Caco-2 (cell line): ENCODE data around the gene SLC19A3. TPM values are rescaled to one million over a fixed set of nuclear protein-coding genes. Genes with fewer than 3 reads are reported as not detected.
"Not testable (repeated sequence)": the region's sequence is repeated elsewhere in the genome, so short reads cannot be mapped to it uniquely, and the experiment has no call there.

Source experiments
- BruUV-seq: library from RNA; stranded (reverse); fragments of 400-500 nt; replicated peaks from 2 replicates; lab custom pipeline; 2021; lab: Mats Ljungman, UMichigan
- CTCF ChIA-PET: fragments of 300-600 bp; sonication (Branson Sonifier 250); formaldehyde crosslinking; loops from one replicate; lab custom pipeline; 2022; ENCODE audit warnings: antibody characterized with exemption; lab: Charles Lee
- POLR2A ChIA-PET: fragments of 300-600 bp; sonication (Branson Sonifier 250); formaldehyde crosslinking; loops from one replicate; lab custom pipeline; 2022; ENCODE audit warnings: antibody characterized with exemption; lab: Charles Lee
- DNase-seq, 2 experiments: peaks; one replicate each; pipeline versions ENCODE4 v3.0.0 to v3.0.0-alpha.2; 2020 to 2022
- H3K27me3 ChIP-seq: replicated peaks from 2 replicates; pipeline ENCODE4 v1.6.0; 2011; ENCODE audit warnings: low read length; ENCODE audit not compliant: control insufficient read depth, insufficient read depth
- H3K36me3 ChIP-seq: 2 replicates; pipeline ENCODE4 v1.5.1; 2011; ENCODE audit warnings: low read length; ENCODE audit not compliant: control insufficient read depth, insufficient read depth
- H3K4me1 ChIP-seq: fragments of 250-450 bp; sonication (Bioruptor Pico); 2 replicates; pipeline ENCODE4 v1.5.1; 2020; ENCODE audit warnings: mild to moderate bottlenecking
- H3K4me3 ChIP-seq: 2 replicates; pipeline ENCODE4 v1.5.1; 2011; ENCODE audit warnings: low read depth, mild to moderate bottlenecking, control low read depth, low read length
- H3K9me3 ChIP-seq: fragments of 250-450 bp; sonication (Bioruptor Pico); 2 replicates; pipeline ENCODE4 v1.5.1; 2020; ENCODE audit warnings: mild to moderate bottlenecking, moderate library complexity
- H3K27ac Mint-ChIP-seq: one replicate; pipeline ENCODE4 v1.8.0; 2022; ENCODE audit warnings: mixed read lengths; ENCODE audit not compliant: unreplicated experiment
- H3K27me3 Mint-ChIP-seq: one replicate; pipeline ENCODE4 v1.8.0; 2022; ENCODE audit warnings: mixed read lengths; ENCODE audit not compliant: insufficient read depth, unreplicated experiment
- H3K36me3 Mint-ChIP-seq: one replicate; pipeline ENCODE4 v1.8.0; 2022; ENCODE audit warnings: mild to moderate bottlenecking, mixed read lengths; ENCODE audit not compliant: insufficient read depth, unreplicated experiment
- H3K4me1 Mint-ChIP-seq: one replicate; pipeline ENCODE4 v1.8.0; 2022; ENCODE audit warnings: low read depth, mixed read lengths; ENCODE audit not compliant: unreplicated experiment
- H3K4me3 Mint-ChIP-seq: one replicate; pipeline ENCODE4 v1.8.0; 2022; ENCODE audit warnings: mild to moderate bottlenecking, moderate library complexity, mixed read lengths; ENCODE audit not compliant: unreplicated experiment
- H3K9me3 Mint-ChIP-seq: one replicate; pipeline ENCODE4 v1.8.0; 2022; ENCODE audit warnings: mixed read lengths; ENCODE audit not compliant: unreplicated experiment
- CTCF ChIP-seq, 2 experiments: fragments of 200-600 bp in 1 of 2; IDR thresholded peaks; 1 replicate in 1 of 2; 2 replicates in 1 of 2; pipeline versions ENCODE4 v1.5.1 to v1.8.0; 2011 to 2022; ENCODE audit warnings: antibody characterized with exemption in 1 of 2, control low read depth in 1 of 2, inconsistent platforms in 1 of 2, low read depth in 1 of 2, low read length in 1 of 2, mild to moderate bottlenecking in 1 of 2, moderate library complexity in 1 of 2; ENCODE audit not compliant: insufficient read depth in 1 of 2, severe bottlenecking in 1 of 2, unreplicated experiment in 1 of 2
- intact Hi-C: fragments of 100-400 bp; cut with micrococcal nuclease; formaldehyde crosslinking; loops from one replicate; pipeline ENCODE4 v1.10.0; 2022; ENCODE audit not compliant: unreplicated experiment
- total RNA-seq: library from RNA; stranded (reverse); gene quantifications from 2 replicates; pipeline ENCODE4 v1.2.3, GENCODE V29; 2022

The SLC19A3 gene
- total RNA-seq, 1 experiment from 2014 or later: 98.5 TPM

- Histone ChIP-seq H3K4me3 (no peak overlapping the region), H3K4me1 (no peaks in the 10 kb centered on the region), H3K9me3 (no peaks in the 10 kb centered on the region), H3K36me3 (no peaks in the 10 kb centered on the region), H3K27me3 (no peaks in the 10 kb centered on the region)
- no peak for TF ChIP-seq CTCF (IDR thresholded peaks at IDR 0.05; ENCODE audit: insufficient read depth in 1 of 2, low read depth in 1 of 2, low read length in 1 of 2, severe bottlenecking in 1 of 2, unreplicated experiment in 1 of 2)
- H3K36me3 Mint-ChIP-seq: peaks cover 50% of the 10 kb centered on the region
- no peak overlapping the region for H3K4me3 Mint-ChIP-seq
- no peak for DNase-seq
- peaks cover 6% of the 10 kb centered on the region for H3K4me1 Mint-ChIP-seq
- no TSS peak for BruUV-seq
- POLR2A ChIA-PET: no interaction called here
- no peaks in the 10 kb centered on the region for H3K9me3 Mint-ChIP-seq
- intact Hi-C loops: no loop called here
- no peaks in the 10 kb centered on the region for H3K27me3 Mint-ChIP-seq
- CTCF ChIA-PET: no interaction called here
- H3K27ac Mint-ChIP-seq: no peak overlapping the region
These were observed 33.6 kb downstream of the SLC19A3 start for GRCh38 chr2:227684258-227684657.

- DNase-seq: no peak
- POLR2A ChIA-PET: no interaction called here
- no peak for TF ChIP-seq CTCF (IDR thresholded peaks at IDR 0.05; ENCODE audit: insufficient read depth in 1 of 2, low read depth in 1 of 2, low read length in 1 of 2, severe bottlenecking in 1 of 2, unreplicated experiment in 1 of 2)
- no peaks in the 10 kb centered on the region for H3K27me3 ChIP-seq
- Mint-ChIP-seq H3K4me3 (no peak overlapping the region), H3K9me3 (no peaks in the 10 kb centered on the region), H3K36me3 (no peaks in the 10 kb centered on the region), H3K27ac (no peak overlapping the region), H3K27me3 (no peaks in the 10 kb centered on the region), H3K4me1 (no peaks in the 10 kb centered on the region)
- no peaks in the 10 kb centered on the region for H3K36me3 ChIP-seq
- peaks cover 4% of the 10 kb centered on the region; the same call in 1 of the 2 replicates for H3K4me1 ChIP-seq
- no peaks in the 10 kb centered on the region for H3K9me3 ChIP-seq
- BruUV-seq: no TSS peak
- H3K4me3 ChIP-seq: no peak overlapping the region
- intact Hi-C loops: no loop called here
- CTCF ChIA-PET: no interaction called here
These were observed 39.9 kb downstream of the SLC19A3 start for GRCh38 chr2:227677928-227678327.

GRCh38 chr2:227674485-227674884, 43.3 kb downstream of the SLC19A3 start:
- ChIA-PET POLR2A (no interaction called here), CTCF (no interaction called here)
- no peak overlapping the region for H3K27ac Mint-ChIP-seq
- Histone ChIP-seq H3K9me3 (no peaks in the 10 kb centered on the region), H3K4me3 (no peak overlapping the region), H3K27me3 (no peaks in the 10 kb centered on the region), H3K36me3 (no peaks in the 10 kb centered on the region), H3K4me1 (peaks cover 4% of the 10 kb centered on the region; the same call in 1 of the 2 replicates)
- no peaks in the 10 kb centered on the region for H3K4me1 Mint-ChIP-seq
- no TSS peak for BruUV-seq
- no peak for DNase-seq
- no peak overlapping the region for H3K4me3 Mint-ChIP-seq
- no peaks in the 10 kb centered on the region for H3K27me3 Mint-ChIP-seq
- H3K9me3 Mint-ChIP-seq: no peaks in the 10 kb centered on the region
- TF ChIP-seq CTCF (IDR thresholded peaks at IDR 0.05; ENCODE audit: insufficient read depth in 1 of 2, low read depth in 1 of 2, low read length in 1 of 2, severe bottlenecking in 1 of 2, unreplicated experiment in 1 of 2): no peak
- H3K36me3 Mint-ChIP-seq: no peaks in the 10 kb centered on the region
- intact Hi-C loops: no loop called here

- H3K4me3 Mint-ChIP-seq, CTCF ChIA-PET, H3K4me3 ChIP-seq, H3K9me3 Mint-ChIP-seq, H3K4me1 Mint-ChIP-seq, H3K27me3 Mint-ChIP-seq, H3K36me3 Mint-ChIP-seq, BruUV-seq, H3K27me3 ChIP-seq, H3K9me3 ChIP-seq, H3K36me3 ChIP-seq, DNase-seq, H3K27ac Mint-ChIP-seq, intact Hi-C loops, H3K4me1 ChIP-seq, POLR2A ChIA-PET: not testable (repeated sequence)
These were observed 44.2 kb downstream of the SLC19A3 start for GRCh38 chr2:227673620-227674019.
